Loucy (cell line): ENCODE data around the gene PRRT3.

Source experiments
- H2AFZ ChIP-seq: fragments of 200-600 bp; sonication (generic); 2 replicates; pipeline ENCODE4 v1.6.0; 2016; ENCODE audit warnings: antibody characterized with exemption, mild to moderate bottlenecking, low read length, moderate library complexity
- H3F3A ChIP-seq: fragments of 200-600 bp; 2 replicates; pipeline ENCODE4 v1.6.0; 2016; ENCODE audit warnings: antibody characterized with exemption, low read depth, mild to moderate bottlenecking
- H3K27me3 ChIP-seq: fragments of 200-600 bp; sonication (generic); 2 replicates; pipeline ENCODE4 v1.6.1; 2014; ENCODE audit warnings: low read length, mild to moderate bottlenecking; ENCODE audit not compliant: insufficient read depth, poor library complexity, severe bottlenecking
- H3K36me3 ChIP-seq: fragments of 200-600 bp; sonication (generic); 2 replicates; pipeline ENCODE4 v1.6.1; 2016; ENCODE audit warnings: low read length; ENCODE audit not compliant: insufficient read depth
- H3K4me1 ChIP-seq: fragments of 200-600 bp; sonication (generic); 2 replicates; pipeline ENCODE4 v1.5.1; 2014; ENCODE audit warnings: low read length, mild to moderate bottlenecking; ENCODE audit not compliant: insufficient read depth, poor library complexity, severe bottlenecking
- H3K4me2 ChIP-seq: fragments of 200-600 bp; sonication (generic); 2 replicates; pipeline ENCODE4 v1.6.0; 2014; ENCODE audit warnings: antibody characterized with exemption, low read length, low read depth, mild to moderate bottlenecking; ENCODE audit not compliant: poor library complexity, severe bottlenecking
- H3K4me3 ChIP-seq: fragments of 200-600 bp; sonication (generic); 2 replicates; pipeline ENCODE4 v1.5.1; 2014; ENCODE audit warnings: low read length, mild to moderate bottlenecking, mixed read lengths; ENCODE audit not compliant: poor library complexity, severe bottlenecking
- H3K79me2 ChIP-seq: fragments of 200-600 bp; sonication (generic); 2 replicates; pipeline ENCODE4 v1.6.1; 2014; ENCODE audit warnings: low read length; ENCODE audit not compliant: insufficient read depth
- H3K9ac ChIP-seq: fragments of 200-600 bp; sonication (generic); 2 replicates; pipeline ENCODE4 v1.6.0; 2014; ENCODE audit warnings: mild to moderate bottlenecking, low read depth, low read length, moderate library complexity; ENCODE audit not compliant: poor library complexity, severe bottlenecking
- H3K9me2 ChIP-seq: fragments of 200-600 bp; sonication (generic); replicated peaks from 2 replicates; pipeline ENCODE4 v1.6.1; 2016; ENCODE audit warnings: low read depth, low read length, mixed read lengths
- H3K9me3 ChIP-seq: fragments of 200-600 bp; sonication (generic); 2 replicates; pipeline ENCODE4 v1.6.1; 2014; ENCODE audit warnings: mild to moderate bottlenecking, antibody characterized with exemption, low read length, low read depth; ENCODE audit not compliant: insufficient read depth
- H4K20me1 ChIP-seq: fragments of 200-600 bp; sonication (generic); 2 replicates; pipeline ENCODE4 v1.6.0; 2014; ENCODE audit warnings: antibody characterized with exemption, low read length, mild to moderate bottlenecking; ENCODE audit not compliant: insufficient read depth, poor library complexity, severe bottlenecking
- EZH2phosphoT487 ChIP-seq: fragments of 200-600 bp; IDR thresholded peaks from 2 replicates; pipeline ENCODE4 v1.6.1; 2018; ENCODE audit warnings: antibody characterized with exemption, mild to moderate bottlenecking, moderate library complexity, borderline replicate concordance
- TF ChIP-seq, protein P1 (sequence below): fragments of 200-600 bp; sonication (generic); conservative IDR thresholded peaks from 2 replicates; pipeline ENCODE4 v1.5.1; 2014; ENCODE audit warnings: mild to moderate bottlenecking, antibody characterized with exemption, low read length

The PRRT3 gene

DNA sequence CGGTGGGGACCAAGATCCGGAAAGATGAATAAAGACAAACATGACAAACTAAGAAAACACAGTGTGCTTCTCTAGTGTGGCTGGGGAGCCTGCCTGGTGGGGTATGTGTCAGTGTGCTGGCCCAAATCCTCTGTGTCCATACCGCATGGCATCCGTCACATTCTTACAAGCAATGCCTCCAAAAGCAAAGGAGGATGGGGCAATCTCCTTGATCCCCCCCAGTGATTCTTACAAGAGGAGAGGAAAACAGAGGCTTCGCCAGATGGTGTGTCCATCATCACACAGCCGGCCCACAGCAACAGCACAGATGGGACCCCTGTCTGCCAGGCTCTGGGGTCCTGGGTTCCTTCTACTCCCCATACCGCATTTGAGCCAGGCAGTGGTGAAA lies 35.9 kb downstream of the PRRT3 start:
- H3K9ac ChIP-seq = no peak overlapping the region
- H3K9me3 ChIP-seq = no peaks in the 10 kb centered on the region
- no peak for TF ChIP-seq EZH2phosphoT487
- TF ChIP-seq, protein P1, sequence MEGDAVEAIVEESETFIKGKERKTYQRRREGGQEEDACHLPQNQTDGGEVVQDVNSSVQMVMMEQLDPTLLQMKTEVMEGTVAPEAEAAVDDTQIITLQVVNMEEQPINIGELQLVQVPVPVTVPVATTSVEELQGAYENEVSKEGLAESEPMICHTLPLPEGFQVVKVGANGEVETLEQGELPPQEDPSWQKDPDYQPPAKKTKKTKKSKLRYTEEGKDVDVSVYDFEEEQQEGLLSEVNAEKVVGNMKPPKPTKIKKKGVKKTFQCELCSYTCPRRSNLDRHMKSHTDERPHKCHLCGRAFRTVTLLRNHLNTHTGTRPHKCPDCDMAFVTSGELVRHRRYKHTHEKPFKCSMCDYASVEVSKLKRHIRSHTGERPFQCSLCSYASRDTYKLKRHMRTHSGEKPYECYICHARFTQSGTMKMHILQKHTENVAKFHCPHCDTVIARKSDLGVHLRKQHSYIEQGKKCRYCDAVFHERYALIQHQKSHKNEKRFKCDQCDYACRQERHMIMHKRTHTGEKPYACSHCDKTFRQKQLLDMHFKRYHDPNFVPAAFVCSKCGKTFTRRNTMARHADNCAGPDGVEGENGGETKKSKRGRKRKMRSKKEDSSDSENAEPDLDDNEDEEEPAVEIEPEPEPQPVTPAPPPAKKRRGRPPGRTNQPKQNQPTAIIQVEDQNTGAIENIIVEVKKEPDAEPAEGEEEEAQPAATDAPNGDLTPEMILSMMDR = no peak
- no peak overlapping the region for H2AFZ ChIP-seq
- H3K27me3 ChIP-seq = no peaks in the 10 kb centered on the region
- no peak overlapping the region for H3K4me2 ChIP-seq
- no peaks in the 10 kb centered on the region for H3F3A ChIP-seq
- H4K20me1 ChIP-seq = no peaks in the 10 kb centered on the region
- peaks cover 13% of the 10 kb centered on the region; the same call in 1 of the 2 replicates for H3K36me3 ChIP-seq
- H3K4me3 ChIP-seq = no peak overlapping the region
- H3K4me1 ChIP-seq = peaks cover 11% of the 10 kb centered on the region
- no peaks in the 10 kb centered on the region for H3K79me2 ChIP-seq
- H3K9me2 ChIP-seq = no peaks in the 10 kb centered on the region

DNA sequence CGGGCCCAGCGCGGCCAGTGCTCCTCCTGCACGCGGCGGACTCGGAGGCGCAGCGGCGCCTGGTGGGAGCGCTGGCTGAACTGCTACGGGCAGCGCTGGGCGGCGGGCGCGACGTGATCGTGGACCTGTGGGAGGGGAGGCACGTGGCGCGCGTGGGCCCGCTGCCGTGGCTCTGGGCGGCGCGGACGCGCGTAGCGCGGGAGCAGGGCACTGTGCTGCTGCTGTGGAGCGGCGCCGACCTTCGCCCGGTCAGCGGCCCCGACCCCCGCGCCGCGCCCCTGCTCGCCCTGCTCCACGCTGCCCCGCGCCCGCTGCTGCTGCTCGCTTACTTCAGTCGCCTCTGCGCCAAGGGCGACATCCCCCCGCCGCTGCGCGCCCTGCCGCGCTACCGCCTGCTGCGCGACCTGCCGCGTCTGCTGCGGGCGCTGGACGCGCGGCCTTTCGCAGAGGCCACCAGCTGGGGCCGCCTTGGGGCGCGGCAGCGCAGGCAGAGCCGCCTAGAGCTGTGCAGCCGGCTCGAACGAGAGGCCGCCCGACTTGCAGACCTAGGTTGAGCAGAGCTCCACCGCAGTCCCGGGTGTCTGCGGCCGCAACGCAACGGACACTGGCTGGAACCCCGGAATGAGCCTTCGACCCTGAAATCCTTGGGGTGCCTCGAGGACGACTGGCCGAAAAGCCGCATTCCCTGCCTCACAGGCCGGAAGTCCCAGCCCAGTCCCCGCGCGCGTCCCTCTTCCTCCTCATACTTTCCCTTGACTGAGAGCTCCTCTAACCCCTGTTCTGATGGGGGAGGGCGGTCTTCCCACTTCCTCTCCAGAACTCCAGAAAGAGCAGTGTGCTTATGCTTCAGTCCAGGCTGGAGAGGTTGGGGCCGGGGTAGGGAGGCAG lies 36.7 kb downstream of the PRRT3 start:
- Histone ChIP-seq H3K79me2 (no peaks in the 10 kb centered on the region), H3K4me2 (no peak overlapping the region), H4K20me1 (no peaks in the 10 kb centered on the region), H3K4me3 (no peak overlapping the region), H3K9ac (no peak overlapping the region), H3K4me1 (peaks cover 11% of the 10 kb centered on the region), H2AFZ (no peak overlapping the region), H3K36me3 (peaks cover 22% of the 10 kb centered on the region; the same call in 1 of the 2 replicates), H3K9me2 (no peaks in the 10 kb centered on the region), H3K9me3 (no peaks in the 10 kb centered on the region), H3K27me3 (no peaks in the 10 kb centered on the region), H3F3A (no peaks in the 10 kb centered on the region)
- TF ChIP-seq EZH2phosphoT487 = no peak
- TF ChIP-seq, protein P1 = no peak

DNA sequence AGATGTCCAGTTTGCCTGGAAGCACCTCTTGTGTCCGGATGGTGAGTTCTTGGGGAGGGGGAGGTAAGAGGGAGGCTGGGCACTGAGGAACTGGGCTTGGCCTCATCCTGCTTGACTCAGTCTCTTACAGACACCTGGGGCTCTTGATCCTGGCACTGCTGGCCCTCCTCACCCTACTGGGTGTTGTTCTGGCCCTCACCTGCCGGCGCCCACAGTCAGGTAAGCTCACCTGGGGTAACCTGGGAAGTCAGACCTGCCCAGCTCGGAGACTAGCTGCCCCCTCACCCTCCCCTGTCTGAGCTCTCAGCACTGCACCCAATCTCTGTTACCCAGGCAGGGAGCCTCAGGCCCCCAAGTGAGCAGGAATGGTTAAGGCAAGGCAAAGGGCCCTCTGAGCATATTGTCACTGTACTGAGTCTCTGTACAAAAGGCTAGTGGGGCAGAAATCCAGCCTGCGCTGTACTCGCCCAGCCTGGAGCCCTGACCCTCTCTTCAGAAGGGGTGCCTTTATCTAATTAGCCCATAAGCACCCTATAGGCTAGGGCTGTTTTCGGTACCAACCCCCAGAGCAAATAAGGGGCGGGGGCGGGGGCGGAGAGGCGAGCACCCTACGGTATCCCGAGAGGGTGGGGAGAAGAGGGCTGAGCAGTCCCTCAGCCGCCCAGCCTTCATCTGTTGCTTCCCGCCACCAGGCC lies 37.5 kb downstream of the PRRT3 start:
- no peak overlapping the region for H3K4me3 ChIP-seq
- H3K4me1 ChIP-seq = peaks cover 11% of the 10 kb centered on the region
- no peak overlapping the region for H3K4me2 ChIP-seq
- no peak overlapping the region for H3K9ac ChIP-seq
- H2AFZ ChIP-seq = no peak overlapping the region
- H3F3A ChIP-seq = no peaks in the 10 kb centered on the region
- TF ChIP-seq, protein P1 = no peak
- no peak for TF ChIP-seq EZH2phosphoT487
- no peaks in the 10 kb centered on the region for H3K9me2 ChIP-seq
- no peaks in the 10 kb centered on the region for H4K20me1 ChIP-seq
- no peaks in the 10 kb centered on the region for H3K9me3 ChIP-seq
- no peaks in the 10 kb centered on the region for H3K79me2 ChIP-seq
- H3K36me3 ChIP-seq = peaks cover 22% of the 10 kb centered on the region; the same call in 1 of the 2 replicates
- no peaks in the 10 kb centered on the region for H3K27me3 ChIP-seq
